NCI-H2227 treated with DMSO at 0.1 percent for 48 hours (cell line): ENCODE measurements around the gene UMODL1.

Source experiments
- DNase-seq: peaks from one replicate; lab custom pipeline; 2025; lab: John Stamatoyannopoulos, UW

The UMODL1 gene, protein sequence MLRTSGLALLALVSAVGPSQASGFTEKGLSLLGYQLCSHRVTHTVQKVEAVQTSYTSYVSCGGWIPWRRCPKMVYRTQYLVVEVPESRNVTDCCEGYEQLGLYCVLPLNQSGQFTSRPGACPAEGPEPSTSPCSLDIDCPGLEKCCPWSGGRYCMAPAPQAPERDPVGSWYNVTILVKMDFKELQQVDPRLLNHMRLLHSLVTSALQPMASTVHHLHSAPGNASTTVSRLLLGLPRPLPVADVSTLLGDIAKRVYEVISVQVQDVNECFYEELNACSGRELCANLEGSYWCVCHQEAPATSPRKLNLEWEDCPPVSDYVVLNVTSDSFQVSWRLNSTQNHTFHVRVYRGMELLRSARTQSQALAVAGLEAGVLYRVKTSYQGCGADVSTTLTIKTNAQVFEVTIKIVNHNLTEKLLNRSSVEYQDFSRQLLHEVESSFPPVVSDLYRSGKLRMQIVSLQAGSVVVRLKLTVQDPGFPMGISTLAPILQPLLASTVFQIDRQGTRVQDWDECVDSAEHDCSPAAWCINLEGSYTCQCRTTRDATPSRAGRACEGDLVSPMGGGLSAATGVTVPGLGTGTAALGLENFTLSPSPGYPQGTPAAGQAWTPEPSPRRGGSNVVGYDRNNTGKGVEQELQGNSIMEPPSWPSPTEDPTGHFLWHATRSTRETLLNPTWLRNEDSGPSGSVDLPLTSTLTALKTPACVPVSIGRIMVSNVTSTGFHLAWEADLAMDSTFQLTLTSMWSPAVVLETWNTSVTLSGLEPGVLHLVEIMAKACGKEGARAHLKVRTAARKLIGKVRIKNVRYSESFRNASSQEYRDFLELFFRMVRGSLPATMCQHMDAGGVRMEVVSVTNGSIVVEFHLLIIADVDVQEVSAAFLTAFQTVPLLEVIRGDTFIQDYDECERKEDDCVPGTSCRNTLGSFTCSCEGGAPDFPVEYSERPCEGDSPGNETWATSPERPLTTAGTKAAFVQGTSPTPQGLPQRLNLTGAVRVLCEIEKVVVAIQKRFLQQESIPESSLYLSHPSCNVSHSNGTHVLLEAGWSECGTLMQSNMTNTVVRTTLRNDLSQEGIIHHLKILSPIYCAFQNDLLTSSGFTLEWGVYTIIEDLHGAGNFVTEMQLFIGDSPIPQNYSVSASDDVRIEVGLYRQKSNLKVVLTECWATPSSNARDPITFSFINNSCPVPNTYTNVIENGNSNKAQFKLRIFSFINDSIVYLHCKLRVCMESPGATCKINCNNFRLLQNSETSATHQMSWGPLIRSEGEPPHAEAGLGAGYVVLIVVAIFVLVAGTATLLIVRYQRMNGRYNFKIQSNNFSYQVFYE

GRCh38 chr21:42071146-42071737, at the start of gene UMODL1:
Gene UMODL1 (plus strand): TSS chr21:42071317. CDS start chr21:42071317, 0 bp downstream.
- DNase-seq, result no peak

GRCh38 chr21:42021371-42022090, 49.6 kb upstream of the UMODL1 start:
- peak; percentile 57 for DNase-seq

DNA sequence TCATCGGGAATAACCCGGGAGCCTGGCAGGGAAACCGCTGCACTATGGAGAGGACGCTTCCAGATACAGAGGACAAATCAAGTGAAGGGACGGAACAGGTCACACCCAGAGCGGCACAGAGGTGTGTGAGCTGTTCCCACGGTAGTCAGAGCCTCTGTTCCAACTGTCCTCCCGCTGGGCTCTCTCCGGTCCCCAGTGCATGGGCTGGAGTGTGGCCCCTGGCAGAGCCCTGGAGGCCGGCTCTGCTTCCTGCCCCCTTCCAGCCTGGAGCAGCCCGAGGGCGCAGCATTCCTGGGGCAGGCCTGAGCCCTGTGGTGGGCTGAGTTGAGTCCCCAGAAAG, 49.1 kb upstream of the UMODL1 start:
- DNase-seq, result no peak

DNA sequence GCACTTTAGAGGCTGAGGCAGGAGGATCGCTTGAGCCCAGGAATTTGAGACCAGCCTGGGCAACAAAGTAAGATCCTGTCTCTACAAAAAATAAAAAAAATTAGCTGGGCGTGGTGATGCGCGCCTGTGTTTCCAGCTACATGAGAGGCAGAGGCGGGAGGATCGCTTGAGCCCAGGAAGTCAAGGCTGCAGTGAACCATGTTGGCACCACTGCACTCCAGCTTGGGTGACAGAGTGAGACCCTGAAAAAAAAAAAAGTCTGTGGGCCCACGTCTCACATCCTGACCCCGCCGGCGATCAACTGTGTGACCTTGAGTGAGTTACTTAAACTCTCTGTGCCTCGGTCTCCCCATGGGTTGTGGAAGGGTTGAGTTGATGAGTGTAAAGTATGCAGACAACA, 48.2 kb upstream of the UMODL1 start:
- no peak for DNase-seq

- DNase-seq, result no peak
Measured at GRCh38 chr21:42025376-42026081, 45.6 kb upstream of the UMODL1 start.

DNA sequence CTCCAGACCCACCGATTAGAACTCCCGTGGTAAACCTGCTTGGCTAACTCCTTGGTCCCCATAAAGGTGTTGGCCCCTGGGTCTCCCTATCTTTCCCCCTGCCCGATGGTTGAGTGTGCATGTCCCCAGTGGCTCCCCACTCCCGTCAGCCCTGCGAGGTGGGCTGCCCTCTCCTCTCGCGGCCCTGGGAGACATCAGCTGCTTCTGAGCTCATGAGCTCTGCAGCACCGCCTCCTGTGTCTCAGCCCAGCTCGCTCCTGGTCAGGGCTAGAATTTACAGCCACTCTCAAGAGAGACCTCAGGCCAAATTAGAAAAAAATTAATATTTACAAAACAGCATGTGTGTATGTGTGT, 45.1 kb upstream of the UMODL1 start:
- DNase-seq, result no peak

- no peak for DNase-seq
Measured at GRCh38 chr21:42027085-42027821, 43.9 kb upstream of the UMODL1 start.

GRCh38 chr21:42027822-42028765, 43.0 kb upstream of the UMODL1 start:
- DNase-seq, result no peak

- no peak for DNase-seq
Measured at GRCh38 chr21:42028766-42029425, 42.2 kb upstream of the UMODL1 start.

- DNase-seq, result no peak
Measured at GRCh38 chr21:42030311-42030710, 40.8 kb upstream of the UMODL1 start.

GRCh38 chr21:42031241-42031640, 39.9 kb upstream of the UMODL1 start:
- DNase-seq, result no peak

DNA sequence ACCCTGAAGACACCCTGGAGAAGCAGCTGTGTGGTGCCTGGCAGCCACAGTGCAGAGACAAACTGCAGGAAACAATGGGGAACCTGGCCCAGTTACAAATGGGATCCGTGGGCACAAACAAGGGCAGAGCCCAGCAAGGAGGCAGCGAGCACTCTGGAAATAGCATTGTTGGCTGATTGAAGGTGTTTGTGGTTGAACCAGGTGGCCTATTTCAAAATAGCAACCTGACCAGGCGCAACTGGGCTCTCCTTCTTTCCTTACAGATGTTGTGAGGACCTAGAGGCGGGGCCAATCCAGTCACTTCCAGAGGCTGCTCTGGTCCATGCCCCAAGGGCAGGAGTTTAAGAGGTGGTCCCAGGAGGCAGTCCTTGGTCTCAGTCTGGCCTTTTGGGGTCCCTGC, 39.3 kb upstream of the UMODL1 start:
- no peak for DNase-seq

DNA sequence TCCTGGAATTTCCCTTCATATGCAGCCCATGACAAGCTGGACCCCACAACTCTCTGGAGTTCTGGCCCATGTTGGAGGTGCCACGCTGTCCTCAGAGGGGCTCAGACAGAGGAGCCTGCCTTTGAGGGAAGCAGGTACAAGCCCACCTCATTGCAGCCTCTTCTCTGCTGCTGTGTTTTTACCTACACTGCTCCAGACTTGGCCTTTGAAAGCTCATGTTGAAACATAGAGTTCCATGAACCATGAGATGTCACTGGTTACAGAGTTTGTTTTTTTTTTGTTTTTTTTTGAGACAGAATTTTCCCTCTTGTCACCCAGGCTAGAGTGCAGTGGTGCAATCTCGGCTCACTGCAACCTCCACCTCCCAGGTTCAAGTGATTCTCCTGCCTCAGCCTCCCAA, 38.9 kb upstream of the UMODL1 start:
- DNase-seq, result no peak

DNA sequence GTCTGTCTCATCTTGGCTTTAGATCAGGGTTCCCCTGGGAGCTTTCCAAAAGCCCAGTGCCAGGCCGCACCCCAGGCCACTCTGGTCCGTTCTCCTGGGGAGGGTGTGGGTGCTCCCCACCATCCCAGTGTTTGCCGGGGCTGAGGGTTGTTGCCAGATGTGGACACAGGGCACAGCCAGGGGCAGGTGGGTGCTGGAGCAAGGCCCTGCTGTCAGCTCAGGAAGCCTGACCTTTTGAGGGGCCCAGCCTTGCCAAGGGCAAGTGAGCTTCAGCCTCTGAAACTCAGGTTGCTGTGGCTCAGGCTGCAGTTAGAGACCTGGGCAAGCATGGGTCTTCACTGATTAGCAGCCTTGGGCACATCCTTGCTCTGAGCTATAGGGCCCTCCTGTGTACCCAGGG, 38.1 kb upstream of the UMODL1 start:
- DNase-seq, result no peak

DNA sequence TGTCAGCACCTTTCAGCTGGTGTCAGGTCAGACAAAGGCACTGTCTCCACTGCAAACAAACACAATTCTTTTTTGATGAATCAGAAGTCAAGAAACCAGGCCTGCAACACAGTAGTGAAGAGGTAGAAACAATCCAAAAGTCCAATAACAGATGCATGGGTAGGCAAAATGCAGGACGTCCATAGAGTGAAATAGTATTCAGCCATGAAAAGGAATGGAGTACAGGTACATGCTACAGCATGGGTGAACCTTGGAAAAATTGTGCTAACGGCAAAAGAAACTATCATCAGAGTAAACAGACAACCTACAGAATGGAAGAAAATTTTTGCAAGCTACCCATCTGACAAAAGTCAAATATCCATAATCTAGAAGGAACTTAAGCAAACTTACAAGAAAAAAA, 34.8 kb upstream of the UMODL1 start:
- DNase-seq, result no peak

GRCh38 chr21:42037516-42037915, 33.6 kb upstream of the UMODL1 start:
- no peak for DNase-seq

DNA sequence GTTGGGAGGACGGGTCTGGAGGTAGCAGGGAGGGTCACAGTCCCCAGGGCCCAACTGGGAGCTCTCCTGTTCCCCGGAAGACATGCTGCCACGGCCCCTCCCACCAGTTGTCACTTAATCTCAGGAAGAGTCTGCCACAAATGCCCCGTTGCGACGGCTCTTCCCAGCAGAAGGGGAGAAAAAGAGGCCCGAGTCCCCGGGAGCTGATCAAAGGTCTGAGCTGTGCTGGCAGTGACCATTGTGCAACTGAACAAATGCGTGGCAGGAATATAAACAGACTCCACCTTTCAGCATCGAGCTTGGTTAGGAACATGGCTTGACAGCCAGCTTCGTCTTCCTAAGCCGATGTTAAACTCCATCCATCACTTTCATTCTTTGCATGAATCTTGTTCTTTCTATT, 33.2 kb upstream of the UMODL1 start:
- no peak for DNase-seq

- DNase-seq, result no peak
Measured at GRCh38 chr21:42038393-42038792, 32.7 kb upstream of the UMODL1 start.
